NCI-H146 treated with DMSO at 0.1 percent for 48 hours (cell line): ENCODE data around the gene PRPF38B.
"Not testable (repeated sequence)": the region's sequence is repeated elsewhere in the genome, so short reads cannot be mapped to it uniquely, and the experiment has no call there.

ENCODE experiments used
- DNase-seq: peaks from one replicate; lab custom pipeline; 2025; ENCODE audit not compliant: unreplicated experiment; lab: John Stamatoyannopoulos, UW

Gene PRPF38B

GRCh38 chr1:108678706-108679105, 13.4 kb upstream of the PRPF38B start:
- DNase-seq: no peak

- no peak for DNase-seq
These were observed 12.4 kb upstream of the PRPF38B start for GRCh38 chr1:108679586-108680213.

GRCh38 chr1:108681701-108682100, 10.4 kb upstream of the PRPF38B start:
- peak; percentile 16 for DNase-seq

- DNase-seq: peak; percentile 11
These were observed 6.6 kb upstream of the PRPF38B start for GRCh38 chr1:108685529-108685928.

- no peak for DNase-seq
These were observed 5.3 kb upstream of the PRPF38B start for GRCh38 chr1:108686614-108687313.

GRCh38 chr1:108691128-108691941, 775 bp upstream of the PRPF38B start:
- DNase-seq: no peak

- DNase-seq: peak; percentile 24
These were observed 880 bp downstream of the PRPF38B start for GRCh38 chr1:108692724-108693655.

- no peak for DNase-seq
These were observed 3.4 kb downstream of the PRPF38B start for GRCh38 chr1:108695535-108695934.

GRCh38 chr1:108699375-108700332, 7.5 kb downstream of the PRPF38B start:
- DNase-seq: no peak

GRCh38 chr1:108701176-108701849, 9.2 kb downstream of the PRPF38B start:
- DNase-seq: no peak

GRCh38 chr1:108702109-108702508, 10.0 kb downstream of the PRPF38B start:
- not testable (repeated sequence) for DNase-seq

- DNase-seq: no peak
These were observed 11.8 kb downstream of the PRPF38B start for GRCh38 chr1:108703939-108704338.

GRCh38 chr1:108704496-108704895, 12.4 kb downstream of the PRPF38B start:
- no peak for DNase-seq

GRCh38 chr1:108706643-108707042, 14.5 kb downstream of the PRPF38B start:
- no peak for DNase-seq

GRCh38 chr1:108708691-108709660, 16.9 kb downstream of the PRPF38B start:
- no peak for DNase-seq

GRCh38 chr1:108712606-108713150, 20.6 kb downstream of the PRPF38B start, which contains the start of gene FNDC7:
Gene FNDC7, plus strand, starts transcription at chr1:108712908. Its CDS starts 26 bp downstream, at chr1:108712934.
- DNase-seq: peak; percentile 17

- no peak for DNase-seq
These were observed 23.8 kb downstream of the PRPF38B start for GRCh38 chr1:108715932-108716331.
